Lower leg skin (tissue), 3 donors: ENCODE results near the gene INTS4.

Experiments
- POLR2A ChIP-seq, 2 donors: fragments of 450-650 bp; IDR thresholded peaks; one replicate each; pipeline ENCODE4 v1.6.1; 2016 to 2017; ENCODE audit warnings: antibody characterized with exemption in 2 of 2, mild to moderate bottlenecking in 1 of 2, moderate library complexity in 1 of 2
- TF ChIP-seq, protein P1 (sequence below), 3 donors: fragments of 450-650 bp; IDR thresholded peaks; one replicate each; pipeline ENCODE4 v1.5.1; 2016; ENCODE audit warnings: antibody characterized with exemption in 3 of 3, mild to moderate bottlenecking in 3 of 3, moderate library complexity in 2 of 3

DNA sequence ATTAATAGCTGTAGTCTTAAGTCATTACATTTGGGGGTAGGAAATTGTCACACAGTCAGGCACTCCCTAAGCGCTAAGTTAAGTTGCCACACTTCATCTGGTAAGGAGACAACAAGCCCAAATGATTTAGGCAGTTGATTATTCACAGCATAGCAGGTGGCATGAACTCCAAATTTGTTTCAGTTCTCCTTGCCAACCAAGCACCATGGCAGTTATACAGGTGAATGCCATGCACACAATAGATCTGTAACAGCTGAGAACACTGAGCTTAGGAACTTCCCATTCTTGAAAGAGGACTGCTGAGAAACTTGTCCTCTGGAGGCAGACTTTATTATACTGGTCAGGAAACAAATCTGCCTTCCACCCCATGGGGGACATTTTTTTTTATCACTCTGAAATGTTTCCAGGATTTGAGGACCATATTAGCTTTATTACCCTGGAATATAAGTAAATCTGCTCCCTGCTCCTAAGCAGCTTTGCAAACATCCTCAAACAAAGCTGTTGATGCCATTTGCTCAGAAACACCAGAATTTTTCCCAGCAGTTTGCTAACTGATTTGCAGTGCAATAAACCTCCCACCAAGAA lies 5.1 kb upstream of the INTS4 start:
- no peak for TF ChIP-seq POLR2A (IDR thresholded peaks at IDR 0.05)
- TF ChIP-seq, protein P1, sequence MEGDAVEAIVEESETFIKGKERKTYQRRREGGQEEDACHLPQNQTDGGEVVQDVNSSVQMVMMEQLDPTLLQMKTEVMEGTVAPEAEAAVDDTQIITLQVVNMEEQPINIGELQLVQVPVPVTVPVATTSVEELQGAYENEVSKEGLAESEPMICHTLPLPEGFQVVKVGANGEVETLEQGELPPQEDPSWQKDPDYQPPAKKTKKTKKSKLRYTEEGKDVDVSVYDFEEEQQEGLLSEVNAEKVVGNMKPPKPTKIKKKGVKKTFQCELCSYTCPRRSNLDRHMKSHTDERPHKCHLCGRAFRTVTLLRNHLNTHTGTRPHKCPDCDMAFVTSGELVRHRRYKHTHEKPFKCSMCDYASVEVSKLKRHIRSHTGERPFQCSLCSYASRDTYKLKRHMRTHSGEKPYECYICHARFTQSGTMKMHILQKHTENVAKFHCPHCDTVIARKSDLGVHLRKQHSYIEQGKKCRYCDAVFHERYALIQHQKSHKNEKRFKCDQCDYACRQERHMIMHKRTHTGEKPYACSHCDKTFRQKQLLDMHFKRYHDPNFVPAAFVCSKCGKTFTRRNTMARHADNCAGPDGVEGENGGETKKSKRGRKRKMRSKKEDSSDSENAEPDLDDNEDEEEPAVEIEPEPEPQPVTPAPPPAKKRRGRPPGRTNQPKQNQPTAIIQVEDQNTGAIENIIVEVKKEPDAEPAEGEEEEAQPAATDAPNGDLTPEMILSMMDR (IDR thresholded peaks at IDR 0.05) = no peak
